Measurements from ENCODE around the gene SH3BP2.

The SH3BP2 gene

DNA sequence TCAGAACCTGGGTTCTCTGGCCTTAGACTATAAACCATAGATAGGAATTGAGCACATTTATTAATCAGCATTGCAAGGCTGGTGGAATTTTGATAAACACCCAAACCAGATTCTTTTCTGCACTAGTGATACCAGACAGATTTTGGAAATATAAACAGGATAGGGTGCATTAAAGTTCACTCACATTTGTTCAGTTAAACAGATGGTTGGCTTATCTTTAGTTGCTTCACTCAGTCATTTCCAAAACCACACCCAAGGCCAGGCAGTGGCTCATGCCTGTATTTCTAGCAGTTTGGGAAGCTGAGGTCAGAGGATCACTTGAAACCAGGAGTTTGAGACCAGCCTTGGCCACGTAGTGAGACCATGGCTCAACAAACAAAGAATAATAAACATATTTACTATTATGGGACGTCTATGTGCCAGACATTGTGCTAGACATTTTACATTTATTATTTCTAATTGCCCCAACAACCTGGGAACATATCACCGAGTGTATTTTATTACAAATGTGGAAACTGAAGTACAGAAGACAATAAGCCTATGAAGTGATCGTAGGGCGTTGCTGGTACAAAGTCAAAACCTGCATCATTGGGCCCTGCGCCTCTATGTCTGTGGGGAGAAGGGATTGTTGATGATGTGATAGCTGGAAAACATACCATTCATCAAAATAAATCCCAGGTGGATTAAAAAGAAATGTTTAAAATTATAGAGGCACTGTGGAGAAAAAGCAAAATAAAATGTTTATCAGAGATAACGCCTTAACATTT lies 65.7 kb downstream of the SH3BP2 start:
- DNase-seq, result no peak

DNA sequence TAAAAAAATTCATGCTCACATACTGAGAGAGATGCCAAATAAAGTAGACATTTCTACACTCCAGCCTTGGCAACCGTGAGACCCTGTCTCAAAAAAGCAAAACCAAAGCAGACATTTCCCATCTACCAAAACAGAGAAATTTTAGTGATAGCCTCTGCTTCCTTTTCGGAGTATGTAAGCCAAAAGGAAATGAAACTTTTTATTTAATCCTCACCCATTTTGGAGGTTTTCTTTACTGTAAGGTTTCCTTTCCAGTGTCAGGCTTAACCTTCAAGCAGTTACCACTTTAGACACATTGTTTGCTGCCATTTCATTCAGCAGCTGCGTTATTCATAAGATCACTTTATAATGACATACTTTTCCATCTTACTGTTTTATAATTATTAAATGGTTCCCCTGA lies 66.6 kb downstream of the SH3BP2 start:
- no peak for DNase-seq

DNA sequence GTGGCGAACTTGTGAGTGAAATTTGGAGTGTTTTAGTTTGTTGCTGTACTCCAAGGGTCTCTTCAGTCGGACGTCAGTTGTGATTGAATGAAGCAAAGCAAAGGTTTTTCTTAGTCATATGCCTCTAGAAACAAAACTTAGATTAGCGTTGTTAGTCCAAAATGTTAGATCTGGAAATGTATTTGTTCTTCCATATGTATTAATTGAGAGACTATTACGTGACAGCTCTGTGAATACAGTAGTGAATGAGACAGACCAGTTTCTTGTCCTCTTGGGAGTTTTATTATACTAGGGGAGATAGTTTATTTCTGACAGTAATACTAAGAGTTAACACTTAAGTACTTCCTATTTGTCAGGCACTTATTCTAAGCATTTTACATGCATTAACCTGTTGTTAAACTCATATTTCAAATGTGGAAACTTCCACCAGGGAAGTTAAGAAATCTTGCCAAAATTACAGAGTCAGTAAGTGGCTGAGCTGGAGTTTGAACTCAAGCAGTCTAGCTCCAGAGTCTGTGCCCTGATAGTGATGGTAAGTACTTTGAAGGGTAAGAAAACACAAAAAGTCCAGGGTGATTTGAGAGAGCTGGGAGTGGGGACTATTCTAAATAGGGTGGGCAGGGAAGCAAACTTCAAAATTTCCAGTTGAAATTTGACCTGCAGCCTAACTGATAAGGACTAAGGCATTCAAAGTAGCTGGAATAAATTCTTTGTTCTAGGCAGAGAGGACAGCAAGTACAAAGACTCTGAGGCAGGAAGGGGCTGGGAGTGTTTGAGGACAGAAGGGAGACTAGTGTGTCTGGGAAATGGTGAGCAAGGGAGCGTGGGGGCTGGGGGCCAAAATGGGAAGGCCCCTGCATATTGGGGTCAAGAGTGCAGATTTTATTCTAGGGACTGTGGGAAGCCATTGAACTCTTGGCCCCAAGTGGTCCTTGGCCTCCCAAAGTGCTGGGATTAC lies 67.8 kb downstream of the SH3BP2 start:
- no peak for DNase-seq

DNA sequence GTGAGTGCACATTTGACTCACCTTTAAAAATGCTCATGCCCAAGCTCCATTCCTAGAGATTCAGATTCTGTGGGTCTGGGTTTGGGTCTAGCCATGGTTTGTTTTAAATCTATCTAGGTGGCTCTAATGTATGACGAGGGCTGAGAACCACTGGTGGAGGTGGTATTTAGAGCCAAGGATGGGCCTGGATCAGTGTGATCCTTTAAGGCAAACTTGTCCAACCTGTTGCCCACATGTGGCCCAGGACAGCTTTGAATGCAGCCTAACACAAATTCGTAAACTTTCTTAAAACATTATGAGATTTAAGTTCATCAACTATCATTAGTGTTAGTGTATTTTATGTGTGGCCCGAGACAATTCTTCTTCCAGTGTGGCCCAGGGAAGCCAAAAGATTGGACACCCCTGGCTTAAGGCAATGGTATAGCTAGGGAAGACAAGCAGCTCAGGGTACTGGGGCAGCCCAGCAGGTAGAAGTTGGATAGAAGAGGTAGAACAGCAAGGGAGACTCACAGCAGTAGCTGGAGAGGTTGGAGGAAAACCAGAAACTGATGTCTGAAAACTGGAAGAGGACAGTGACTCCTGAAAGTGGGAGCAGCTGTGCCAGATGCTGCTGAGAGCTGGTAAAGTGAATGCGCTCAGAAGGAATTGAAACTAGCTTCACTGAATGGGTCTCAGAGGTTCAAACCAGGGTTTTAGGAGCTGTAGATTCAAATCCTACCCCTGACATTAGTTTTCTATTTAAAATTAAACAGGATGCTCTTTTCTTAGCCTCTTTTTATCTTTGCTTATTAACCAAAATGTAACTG lies 68.9 kb downstream of the SH3BP2 start:
- DNase-seq, result no peak

DNA sequence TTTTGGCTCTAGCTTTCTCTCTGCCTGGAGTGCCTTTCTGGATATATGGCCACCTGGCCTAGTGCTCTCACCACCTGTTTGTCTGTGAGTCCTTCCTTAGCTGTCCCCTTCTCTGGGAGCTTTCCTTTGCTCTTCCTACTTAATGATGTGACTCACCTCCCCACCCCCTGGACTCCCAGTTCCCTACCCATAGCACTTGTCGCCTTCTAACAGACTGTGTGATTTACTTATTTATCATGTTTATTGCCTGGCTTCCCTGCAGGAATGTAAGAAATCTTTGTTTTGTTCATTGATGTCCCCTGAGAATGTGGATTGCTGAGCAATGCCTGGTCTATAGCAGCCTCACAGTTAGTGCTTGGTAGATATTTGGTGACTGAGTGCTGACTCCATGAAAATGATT lies 69.6 kb downstream of the SH3BP2 start:
- DNase-seq, result no peak

DNA sequence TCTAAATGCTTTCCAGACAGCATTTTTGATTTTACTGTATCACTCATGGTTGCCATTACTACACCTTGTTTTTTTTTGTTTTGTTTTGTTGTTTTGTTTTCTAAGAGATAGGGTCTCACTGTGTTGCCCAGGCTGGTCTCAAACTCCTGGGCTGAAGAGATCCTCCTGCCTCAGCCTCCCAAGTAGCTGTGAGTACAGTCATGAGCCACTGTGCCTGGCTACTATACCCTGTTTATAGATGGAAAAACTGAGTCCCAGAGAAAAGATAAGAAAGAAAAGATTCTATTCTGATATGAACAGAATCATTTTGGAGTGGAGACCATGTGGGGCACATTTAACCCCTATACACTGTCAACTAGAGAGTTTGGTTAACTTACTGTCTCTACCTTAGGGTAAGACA lies 70.8 kb downstream of the SH3BP2 start:
- no peak for DNase-seq

DNA sequence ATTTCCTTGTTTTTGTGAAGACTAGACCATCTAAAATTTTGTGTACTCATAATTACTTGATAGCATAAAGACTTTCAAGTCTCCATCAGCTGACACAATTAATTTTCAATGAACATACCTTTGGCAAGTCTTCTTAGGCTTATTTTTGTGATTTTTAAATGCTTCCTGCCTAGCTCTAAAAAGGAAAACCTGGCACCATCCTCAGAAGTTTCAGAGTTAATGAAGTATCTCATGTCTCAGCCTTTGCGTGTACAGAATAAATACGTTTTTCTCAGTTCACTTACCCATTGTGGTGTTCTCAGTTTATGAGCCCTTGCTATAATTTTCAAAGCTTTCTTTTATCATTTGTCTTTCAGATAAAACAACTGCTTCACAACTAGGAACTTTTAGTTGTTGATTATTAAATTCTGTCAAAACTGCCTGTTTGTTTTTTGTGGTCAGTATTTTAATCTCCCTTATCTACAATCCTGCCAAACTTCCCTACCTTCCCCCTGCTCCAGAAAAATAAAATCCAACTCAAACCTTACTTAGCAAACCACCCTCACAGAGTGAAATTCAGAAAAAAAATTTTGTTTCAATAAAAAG lies 72.4 kb downstream of the SH3BP2 start:
- DNase-seq, result no peak

DNA sequence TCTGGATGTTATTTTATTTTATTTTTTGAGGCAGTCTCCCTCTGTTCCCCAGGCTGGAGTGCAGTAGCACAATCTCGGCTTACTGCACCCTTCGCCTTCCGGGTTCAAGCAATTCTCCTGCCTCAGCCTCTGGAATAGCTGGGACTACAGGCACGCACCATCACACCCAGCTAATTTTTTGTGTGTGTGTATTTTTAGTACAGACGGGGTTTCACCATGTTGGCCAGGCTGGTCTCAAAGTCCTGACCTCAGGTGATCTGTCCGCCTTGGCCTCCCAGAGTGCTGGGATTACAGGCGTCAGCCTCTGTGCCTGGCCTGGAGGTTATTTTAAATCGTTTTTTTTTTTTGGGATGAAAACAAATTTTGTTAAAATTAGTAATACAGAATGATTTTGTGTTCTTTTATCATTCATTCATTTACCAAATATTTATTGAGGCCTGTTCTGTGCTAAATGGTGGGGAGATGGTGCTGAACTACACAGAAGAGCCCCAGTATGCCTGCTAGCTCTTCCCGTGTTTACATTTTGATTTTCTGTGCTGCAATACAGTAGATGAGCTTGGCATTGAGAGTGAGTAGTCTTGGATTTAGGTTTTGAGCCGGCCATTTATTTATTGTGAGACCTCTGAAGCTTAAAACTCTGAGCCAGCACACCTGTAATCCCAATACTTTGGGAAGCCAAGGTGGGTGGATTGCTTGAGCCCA lies 73.4 kb downstream of the SH3BP2 start:
- DNase-seq, result no peak

DNA sequence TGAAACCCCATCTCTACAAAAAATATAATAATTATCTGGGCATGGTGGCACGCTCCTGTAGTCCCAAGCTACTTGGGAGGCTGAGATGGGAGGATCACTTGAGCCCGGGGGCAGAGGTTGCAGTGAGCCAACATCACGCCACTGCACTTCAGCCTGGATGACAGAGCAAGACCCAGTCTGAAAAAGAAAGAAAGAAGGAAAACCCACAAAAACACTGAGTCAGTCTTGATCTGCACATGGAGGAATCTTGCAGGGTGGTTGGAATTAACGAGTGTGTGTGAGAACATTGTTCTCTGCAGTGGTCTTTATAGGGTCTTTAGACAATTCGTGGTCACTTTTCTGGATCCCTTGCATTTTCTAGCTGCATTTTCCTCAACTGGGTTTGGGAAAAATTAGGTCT lies 74.0 kb downstream of the SH3BP2 start:
- no peak for DNase-seq

DNA sequence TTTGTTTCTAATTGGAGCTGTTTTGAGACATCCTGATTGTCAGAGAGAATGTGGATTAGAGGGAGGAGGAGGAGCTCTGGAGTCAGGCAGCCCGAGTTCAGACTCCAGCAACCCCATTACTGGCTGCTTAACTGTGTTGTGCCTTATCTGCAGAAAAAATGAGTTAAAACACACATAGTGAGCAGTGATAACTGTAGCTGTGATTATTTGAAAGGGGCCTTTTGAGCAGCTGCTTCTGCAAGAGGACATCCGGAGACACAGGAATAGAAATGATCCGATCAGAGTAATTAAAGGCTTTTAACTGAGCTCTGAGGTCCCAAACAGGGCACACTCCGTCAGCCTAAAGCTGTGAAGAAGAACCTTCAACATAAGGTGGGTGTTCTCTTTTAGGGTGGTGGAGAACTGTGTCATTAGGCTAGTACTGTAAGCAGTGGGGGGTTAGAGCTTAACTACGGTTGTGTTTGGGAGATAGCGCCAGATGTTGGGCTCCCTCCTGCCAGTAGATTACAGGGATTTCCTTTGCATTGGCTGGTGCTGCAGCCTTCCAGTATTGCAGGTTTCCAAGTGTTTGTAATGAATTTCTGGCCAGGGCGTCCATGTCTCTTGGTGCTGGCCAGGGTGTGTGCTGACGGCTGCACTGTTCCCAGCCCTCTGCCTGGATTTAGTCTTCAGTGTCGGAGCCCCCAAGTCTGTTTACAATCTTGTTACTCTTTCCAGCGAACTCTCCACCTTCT lies 75.0 kb downstream of the SH3BP2 start:
- no peak for DNase-seq

DNA sequence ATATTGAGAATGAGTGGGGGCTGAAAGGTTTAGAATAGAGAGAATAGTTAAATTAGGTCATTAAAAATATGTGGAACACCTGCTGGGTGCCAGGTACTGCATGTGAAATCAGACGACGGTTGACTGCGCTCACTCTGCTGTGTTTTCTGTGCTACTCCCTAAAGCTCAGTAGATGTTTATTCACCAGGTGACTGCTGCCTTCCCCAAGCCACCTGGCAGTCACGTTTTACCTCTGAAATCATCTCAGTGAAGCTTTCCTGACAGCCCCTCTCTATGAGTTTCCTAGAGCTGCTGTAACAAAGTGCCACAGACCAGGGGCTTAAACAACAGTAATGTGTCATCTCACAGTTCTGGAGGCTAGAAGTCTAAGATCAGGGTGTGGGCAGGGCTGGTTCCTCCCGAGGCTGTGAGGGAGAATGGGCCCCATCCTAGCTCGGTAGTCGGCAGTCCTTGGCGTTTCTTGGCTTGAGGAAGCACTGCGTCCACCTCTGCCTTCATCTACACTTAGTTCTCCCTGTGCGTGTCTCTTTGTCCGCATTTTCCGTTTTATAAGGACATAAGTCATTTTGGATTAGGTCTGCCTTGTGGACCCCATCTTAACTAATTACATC lies 76.1 kb downstream of the SH3BP2 start:
- no peak for DNase-seq

DNA sequence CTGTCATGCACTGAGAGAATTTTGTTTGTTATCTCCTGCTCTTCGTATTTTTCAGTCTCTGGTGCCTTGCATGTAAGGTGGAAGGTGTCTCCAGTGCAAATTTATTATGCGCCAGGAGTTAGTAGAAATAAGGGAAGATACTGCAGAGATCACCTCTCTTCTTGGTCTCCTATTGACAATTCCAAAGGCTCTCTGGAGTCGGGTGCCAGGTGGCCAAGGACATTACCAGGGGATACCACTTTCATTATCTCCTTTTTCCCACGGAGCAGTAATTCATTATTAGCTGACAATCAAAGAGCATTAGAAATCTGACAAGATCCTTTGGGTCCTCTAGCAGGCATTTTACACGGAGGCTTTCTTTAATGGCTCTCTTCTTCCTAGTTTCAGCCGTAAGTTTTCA lies 76.8 kb downstream of the SH3BP2 start:
- no peak for DNase-seq

DNA sequence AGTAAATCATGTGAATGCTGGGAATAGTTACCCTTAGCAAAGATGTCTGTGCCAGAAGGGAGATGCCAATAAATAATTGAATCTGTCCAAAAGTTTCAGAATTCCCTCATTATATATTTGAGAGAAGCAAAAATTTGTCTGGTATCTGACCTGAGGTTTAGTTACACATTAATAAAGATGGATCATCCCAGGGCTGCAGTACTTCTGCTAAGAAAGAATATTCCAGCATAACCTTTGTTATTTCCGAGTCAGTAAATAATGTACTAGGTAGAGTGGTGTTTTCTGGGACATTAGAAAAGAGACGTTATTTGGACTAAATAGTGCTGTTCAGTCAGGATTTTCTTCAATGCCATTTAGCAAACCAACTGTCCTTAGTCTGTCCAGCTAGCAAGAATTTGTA lies 77.2 kb downstream of the SH3BP2 start:
- DNase-seq, result no peak

DNA sequence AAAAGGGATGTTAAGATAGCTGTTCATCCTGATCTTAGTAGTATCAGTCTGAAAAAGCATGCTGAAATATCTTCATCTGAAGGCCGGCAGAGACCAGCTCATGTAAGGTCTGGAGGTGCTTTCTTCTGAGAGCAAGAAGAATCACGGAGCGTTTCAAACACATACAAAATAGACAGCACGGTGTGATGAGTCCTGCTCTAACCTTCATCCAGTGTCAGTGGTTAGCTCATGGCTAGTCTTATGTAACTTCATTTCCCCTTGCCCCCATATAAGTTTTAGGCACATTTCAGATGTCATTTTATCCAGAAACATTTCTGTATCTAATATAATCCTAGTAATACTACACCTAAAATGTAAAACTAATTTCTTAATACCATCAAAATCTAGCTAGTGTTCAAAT lies 78.6 kb downstream of the SH3BP2 start:
- no peak for DNase-seq

DNA sequence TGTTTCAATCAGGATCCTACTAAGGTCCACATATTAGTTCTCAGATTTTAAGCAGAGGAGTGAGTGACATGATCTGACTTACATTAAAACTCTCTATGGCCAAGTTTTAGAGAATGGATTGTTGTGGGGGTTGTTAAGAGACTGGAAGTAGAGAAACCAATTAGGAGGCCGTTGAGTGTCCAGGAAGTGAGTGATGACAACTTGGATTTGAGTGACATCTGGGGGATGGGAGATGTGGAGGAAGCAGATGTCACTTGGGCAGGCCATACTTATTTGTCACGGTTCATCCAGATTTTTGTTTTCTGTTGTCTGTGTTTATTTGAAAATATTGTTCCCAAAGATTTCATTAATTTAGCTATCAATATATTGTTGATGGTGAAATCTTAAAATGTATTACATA lies 79.0 kb downstream of the SH3BP2 start:
- no peak for DNase-seq

DNA sequence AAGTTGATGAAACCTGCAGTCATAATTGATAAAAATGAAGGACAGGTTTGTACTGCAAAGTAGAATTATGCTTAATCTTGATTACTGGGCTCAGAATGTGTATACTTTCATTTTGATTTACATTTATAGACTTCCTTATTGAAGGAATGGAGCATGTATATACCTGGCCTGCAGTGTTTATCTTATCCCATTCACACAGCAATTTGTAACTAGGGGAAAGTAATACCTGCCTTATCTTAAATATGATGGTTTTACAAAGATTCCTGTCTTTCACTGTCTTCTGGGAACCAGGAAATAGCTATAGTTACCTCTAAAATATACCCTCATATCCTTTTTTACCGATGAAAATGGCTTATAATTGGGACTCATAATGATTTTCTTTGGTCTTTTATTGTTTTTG lies 80.4 kb downstream of the SH3BP2 start:
- no peak for DNase-seq

DNA sequence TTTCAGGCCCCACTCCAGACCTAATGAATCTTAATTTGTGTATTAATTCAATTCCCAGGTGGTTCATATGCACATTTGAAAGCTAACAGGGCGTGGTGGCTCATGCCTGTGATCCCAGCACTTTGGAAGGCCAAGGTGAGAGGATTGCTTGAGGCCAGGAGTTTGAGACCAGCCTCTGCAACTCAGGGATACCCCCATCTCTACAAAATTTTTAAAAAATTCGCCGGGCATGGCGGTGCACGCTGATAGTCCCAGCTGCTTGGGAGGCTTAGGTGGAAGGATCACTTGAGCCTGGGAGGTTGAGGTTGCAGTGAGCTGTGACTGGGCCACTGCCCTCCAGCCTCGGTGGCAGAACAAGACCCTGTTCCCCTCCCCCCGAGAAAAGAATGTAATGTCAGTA lies 82.0 kb downstream of the SH3BP2 start:
- DNase-seq, result no peak

DNA sequence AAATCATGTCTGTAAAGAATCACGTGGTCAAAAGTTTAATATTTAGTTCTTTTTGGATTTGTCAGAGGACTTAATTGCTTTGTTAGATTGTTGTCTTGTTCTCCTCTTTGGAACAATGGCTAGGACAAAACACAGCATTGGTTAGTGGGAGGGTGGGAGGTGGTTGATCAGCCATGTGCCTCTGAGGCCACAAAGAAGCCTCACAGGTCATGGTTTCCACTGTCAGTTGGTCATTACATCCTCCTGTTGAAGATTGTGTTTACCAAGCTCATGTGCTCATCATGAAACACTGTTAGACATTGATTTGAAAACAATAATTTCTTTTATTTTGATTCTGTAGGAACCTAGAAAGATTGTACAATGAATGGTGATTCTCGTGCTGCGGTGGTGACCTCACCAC lies 82.7 kb downstream of the SH3BP2 start:
- DNase-seq, result no peak

DNA sequence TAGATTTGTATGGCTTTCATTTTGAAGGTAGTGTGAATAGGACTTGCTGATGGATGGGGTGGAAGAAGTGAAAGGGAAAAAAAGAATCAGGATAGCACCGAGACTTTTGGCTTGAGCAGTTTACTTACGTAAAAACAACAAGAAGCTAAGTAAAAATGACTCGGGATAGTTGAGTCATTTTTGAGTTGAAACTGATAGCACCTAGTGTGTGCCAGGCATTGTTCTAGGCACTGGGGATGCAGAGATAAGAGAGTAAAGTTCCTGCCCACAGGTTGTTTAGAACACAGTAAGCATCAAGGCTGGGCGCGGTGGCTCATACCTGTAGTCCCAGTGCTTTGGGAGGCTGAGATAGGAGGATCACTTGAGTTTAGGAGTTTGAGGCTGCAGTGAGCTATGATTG lies 85.5 kb downstream of the SH3BP2 start:
- peak; percentile 17 for DNase-seq

DNA sequence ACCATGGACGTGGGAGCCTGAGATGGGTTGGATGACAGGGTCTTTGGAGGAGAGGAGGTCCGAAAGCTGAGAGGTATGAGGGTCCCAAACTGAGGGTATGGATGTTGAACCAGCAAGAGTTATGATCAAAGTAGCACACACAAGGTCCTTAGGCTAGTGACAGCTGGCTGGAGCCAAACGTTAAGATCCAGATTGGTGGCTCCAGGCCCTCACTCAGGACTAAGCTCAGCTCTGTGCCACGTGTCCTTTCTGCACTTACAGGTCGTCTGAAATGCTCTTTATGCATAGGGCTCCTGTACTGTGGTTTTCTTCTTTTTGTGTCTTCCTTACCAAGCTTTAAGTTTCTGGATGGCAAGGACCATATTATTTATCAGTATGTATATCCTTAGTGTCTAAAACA lies 86.1 kb downstream of the SH3BP2 start:
- DNase-seq, result no peak

DNA sequence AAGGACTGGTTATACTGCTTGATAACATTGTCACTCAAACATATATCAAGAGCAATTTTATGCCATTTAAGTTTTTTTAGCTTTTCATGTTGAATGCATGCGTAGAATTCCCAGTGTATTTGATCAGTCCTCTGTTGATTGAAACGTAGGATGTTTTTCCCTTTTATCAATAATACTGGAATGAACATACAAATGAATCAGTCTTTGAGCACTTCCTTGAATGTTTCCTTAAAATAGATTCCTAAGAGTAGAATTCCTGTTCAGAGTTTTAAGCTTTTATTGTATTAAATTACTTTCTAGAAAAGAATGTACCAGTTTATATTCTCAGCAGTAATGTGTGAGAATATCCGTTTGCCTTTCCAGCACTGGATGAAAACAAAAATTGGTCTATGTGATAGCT lies 88.5 kb downstream of the SH3BP2 start:
- no peak for DNase-seq
